Activated CD4-positive, alpha-beta T cell treated with anti-CD3 and anti-CD28 coated beads, Interleukin-10, Interleukin-2, amounts not matched to agents 100 ng/mL and 50 ng/mL, durations not matched to agents 16 hours and 8 hours (primary cell): Measurements from ENCODE around the gene CDK3.
"Not testable (repeated sequence)": the region's sequence is repeated elsewhere in the genome, so short reads cannot be mapped to it uniquely, and the experiment has no call there.

Experiments used
- DNase-seq: peaks from one replicate; pipeline ENCODE4 v3.0.0-alpha.2; 2020

CDK3 gene

GRCh38 chr17:76000755-76001521 lies at the start of gene CDK3:
TSS of gene CDK3 (plus strand) at chr17:76000855. CDS start at chr17:76001426, 571 bp downstream.
- DNase-seq: no peak

GRCh38 chr17:75950855-75951554 lies 49.6 kb upstream of the CDK3 start:
- DNase-seq: peak; percentile 5

- DNase-seq: no peak
These were observed 41.4 kb upstream of the CDK3 start for GRCh38 chr17:75959051-75959838.

GRCh38 chr17:75959839-75960511 lies 40.7 kb upstream of the CDK3 start:
- DNase-seq: no peak

GRCh38 chr17:75965468-75965867 lies 35.2 kb upstream of the CDK3 start:
- DNase-seq: no peak

GRCh38 chr17:75969044-75969443 lies 31.6 kb upstream of the CDK3 start:
- DNase-seq: not testable (repeated sequence)

GRCh38 chr17:75970011-75970523 lies 30.6 kb upstream of the CDK3 start:
- DNase-seq: no peak

GRCh38 chr17:75970626-75971025 lies 30.0 kb upstream of the CDK3 start:
- no peak for DNase-seq

GRCh38 chr17:75975187-75975586 lies 25.5 kb upstream of the CDK3 start:
- DNase-seq: not testable (repeated sequence)

- no peak for DNase-seq
These were observed 24.9 kb upstream of the CDK3 start for GRCh38 chr17:75975757-75976174.

GRCh38 chr17:75976175-75976848 lies 24.3 kb upstream of the CDK3 start:
- no peak for DNase-seq

- peak; percentile 98 for DNase-seq
These were observed 21.5 kb upstream of the CDK3 start, which contains the start of the genes ACOX1 and TEN1 for GRCh38 chr17:75978938-75979704. TSS of gene ACOX1 (minus strand) at chr17:75979166. CDS start at chr17:75979073, 93 bp downstream. TSS of gene TEN1 (plus strand) at chr17:75979240. CDS start at chr17:75986193, 6,953 bp downstream.

GRCh38 chr17:75979705-75980187 lies 20.9 kb upstream of the CDK3 start:
- no peak for DNase-seq

- DNase-seq: no peak
These were observed 20.3 kb upstream of the CDK3 start for GRCh38 chr17:75980188-75981018.

- no peak for DNase-seq
These were observed 19.5 kb upstream of the CDK3 start for GRCh38 chr17:75981019-75981615.

- DNase-seq: no peak
These were observed 17.0 kb upstream of the CDK3 start for GRCh38 chr17:75983501-75984181.

GRCh38 chr17:75985986-75986385 lies 14.7 kb upstream of the CDK3 start:
- DNase-seq: no peak

GRCh38 chr17:75987041-75987440 lies 13.6 kb upstream of the CDK3 start:
- no peak for DNase-seq

GRCh38 chr17:75991396-75991795 lies 9.3 kb upstream of the CDK3 start:
- DNase-seq: no peak
